ENCODE results near the gene PKP4.

The PKP4 gene

DNA sequence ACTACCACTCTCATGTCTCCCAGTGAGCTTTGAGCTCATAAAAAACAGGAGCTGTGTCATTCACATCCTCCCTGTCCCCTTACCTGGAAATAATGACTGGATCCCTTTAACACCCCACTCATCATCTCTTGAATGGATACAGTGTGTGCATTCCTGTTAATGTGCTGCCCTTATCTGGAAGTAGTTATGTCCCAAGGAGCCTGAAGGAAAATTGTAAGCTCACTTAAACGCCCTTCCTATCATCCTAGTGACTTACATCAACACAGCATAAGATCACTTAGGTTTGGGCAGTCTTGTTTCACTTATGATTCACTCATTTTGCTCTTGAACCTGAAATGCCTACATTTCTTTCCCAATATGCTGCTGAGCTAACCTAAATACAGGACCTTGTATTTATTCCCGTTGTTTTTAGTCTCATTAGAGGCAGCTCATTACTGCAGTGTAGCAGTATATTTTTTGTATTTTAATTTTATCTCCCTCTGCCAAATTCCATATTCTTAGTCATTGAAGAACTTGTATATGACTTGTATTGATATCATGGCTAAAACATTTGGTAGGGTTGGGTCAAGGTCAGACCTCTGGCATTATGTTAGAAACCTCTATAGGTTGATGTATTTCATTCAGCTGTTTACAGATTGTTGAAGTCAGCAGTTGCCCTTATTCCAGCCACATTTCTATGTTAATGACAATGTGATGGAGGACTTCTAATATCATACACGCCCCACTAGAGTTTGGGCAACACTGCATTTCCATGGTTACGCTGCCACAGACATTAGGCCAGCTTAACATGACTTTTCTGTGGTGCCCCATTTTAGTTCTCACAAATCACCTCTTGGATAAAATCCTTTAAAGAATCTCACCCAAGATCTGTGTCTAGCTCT, 72.9 kb downstream of the PKP4 start:
- TF ChIP-seq POLR2AphosphoS5 (IDR thresholded peaks at IDR 0.05; ENCODE audit: low read depth, low read length) (no peak), FOXP2 (optimal IDR thresholded peaks at IDR 0.05; ENCODE audit: borderline replicate concordance, extremely low read depth, extremely low read length, insufficient read depth) (no peak)
- TF ChIP-seq, protein P1, sequence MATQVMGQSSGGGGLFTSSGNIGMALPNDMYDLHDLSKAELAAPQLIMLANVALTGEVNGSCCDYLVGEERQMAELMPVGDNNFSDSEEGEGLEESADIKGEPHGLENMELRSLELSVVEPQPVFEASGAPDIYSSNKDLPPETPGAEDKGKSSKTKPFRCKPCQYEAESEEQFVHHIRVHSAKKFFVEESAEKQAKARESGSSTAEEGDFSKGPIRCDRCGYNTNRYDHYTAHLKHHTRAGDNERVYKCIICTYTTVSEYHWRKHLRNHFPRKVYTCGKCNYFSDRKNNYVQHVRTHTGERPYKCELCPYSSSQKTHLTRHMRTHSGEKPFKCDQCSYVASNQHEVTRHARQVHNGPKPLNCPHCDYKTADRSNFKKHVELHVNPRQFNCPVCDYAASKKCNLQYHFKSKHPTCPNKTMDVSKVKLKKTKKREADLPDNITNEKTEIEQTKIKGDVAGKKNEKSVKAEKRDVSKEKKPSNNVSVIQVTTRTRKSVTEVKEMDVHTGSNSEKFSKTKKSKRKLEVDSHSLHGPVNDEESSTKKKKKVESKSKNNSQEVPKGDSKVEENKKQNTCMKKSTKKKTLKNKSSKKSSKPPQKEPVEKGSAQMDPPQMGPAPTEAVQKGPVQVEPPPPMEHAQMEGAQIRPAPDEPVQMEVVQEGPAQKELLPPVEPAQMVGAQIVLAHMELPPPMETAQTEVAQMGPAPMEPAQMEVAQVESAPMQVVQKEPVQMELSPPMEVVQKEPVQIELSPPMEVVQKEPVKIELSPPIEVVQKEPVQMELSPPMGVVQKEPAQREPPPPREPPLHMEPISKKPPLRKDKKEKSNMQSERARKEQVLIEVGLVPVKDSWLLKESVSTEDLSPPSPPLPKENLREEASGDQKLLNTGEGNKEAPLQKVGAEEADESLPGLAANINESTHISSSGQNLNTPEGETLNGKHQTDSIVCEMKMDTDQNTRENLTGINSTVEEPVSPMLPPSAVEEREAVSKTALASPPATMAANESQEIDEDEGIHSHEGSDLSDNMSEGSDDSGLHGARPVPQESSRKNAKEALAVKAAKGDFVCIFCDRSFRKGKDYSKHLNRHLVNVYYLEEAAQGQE (IDR thresholded peaks at IDR 0.05; ENCODE audit: insufficient read depth in 1 of 2, low read depth in 2 of 2, low read length in 2 of 2): no peak

DNA sequence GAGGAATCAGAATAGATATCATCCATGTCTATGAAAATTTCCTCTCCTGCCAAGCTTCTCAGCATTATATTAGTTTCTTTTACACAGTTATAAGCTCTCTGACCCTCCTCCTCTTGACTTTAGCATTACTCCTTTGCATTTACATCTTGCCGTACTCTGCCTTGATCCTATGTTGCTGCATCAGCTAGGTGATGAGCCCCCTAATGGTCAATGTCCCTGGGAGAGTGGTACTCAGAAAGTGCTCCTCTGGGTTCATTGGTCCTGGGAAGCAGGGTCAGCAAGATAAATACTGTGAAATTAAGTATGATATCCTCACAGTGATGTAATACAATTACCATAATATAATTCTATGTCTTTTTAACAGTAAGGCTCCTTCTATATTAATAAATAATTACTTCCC, 74.1 kb downstream of the PKP4 start:
- TF ChIP-seq, protein P1 (IDR thresholded peaks at IDR 0.05; ENCODE audit: insufficient read depth in 1 of 2, low read depth in 2 of 2, low read length in 2 of 2): no peak
- no peak for TF ChIP-seq SIN3A (IDR thresholded peaks at IDR 0.05; ENCODE audit: borderline replicate concordance, insufficient read depth, low read length)
- TF ChIP-seq TAF1 (IDR thresholded peaks at IDR 0.05; ENCODE audit: borderline replicate concordance, insufficient read depth, low read length): no peak
- no peak for TF ChIP-seq FOXP2 (optimal IDR thresholded peaks at IDR 0.05; ENCODE audit: borderline replicate concordance, extremely low read depth, extremely low read length, insufficient read depth)
- TF ChIP-seq POLR2AphosphoS5 (IDR thresholded peaks at IDR 0.05; ENCODE audit: low read depth, low read length): no peak

DNA sequence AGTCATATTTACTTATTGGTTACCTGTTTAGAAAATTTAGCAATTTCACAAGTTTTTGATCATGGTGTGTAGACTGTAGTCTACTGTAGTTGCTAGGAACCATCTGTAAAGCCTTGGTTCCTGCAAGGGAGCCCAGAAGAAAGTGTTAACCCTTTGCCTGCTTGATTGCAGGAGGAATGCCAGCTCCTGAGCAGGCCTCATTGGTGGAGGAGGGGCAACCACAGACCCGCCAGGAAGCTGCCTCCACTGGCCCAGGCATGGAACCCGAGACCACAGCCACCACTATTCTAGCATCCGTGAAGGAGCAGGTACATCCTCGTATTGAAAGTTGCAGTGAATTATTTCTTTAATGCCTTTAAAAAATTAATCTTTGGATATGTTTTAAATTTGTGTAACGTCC, 76.3 kb downstream of the PKP4 start:
- no peak for TF ChIP-seq POLR2AphosphoS5 (IDR thresholded peaks at IDR 0.05; ENCODE audit: low read depth, low read length)
- TF ChIP-seq SIN3A (IDR thresholded peaks at IDR 0.05; ENCODE audit: borderline replicate concordance, insufficient read depth, low read length): no peak
- no peak for TF ChIP-seq FOXP2 (optimal IDR thresholded peaks at IDR 0.05; ENCODE audit: borderline replicate concordance, extremely low read depth, extremely low read length, insufficient read depth)
- TF ChIP-seq TAF1 (IDR thresholded peaks at IDR 0.05; ENCODE audit: borderline replicate concordance, insufficient read depth, low read length): no peak
- TF ChIP-seq, protein P1 (IDR thresholded peaks at IDR 0.05; ENCODE audit: insufficient read depth in 1 of 2, low read depth in 2 of 2, low read length in 2 of 2): no peak

DNA sequence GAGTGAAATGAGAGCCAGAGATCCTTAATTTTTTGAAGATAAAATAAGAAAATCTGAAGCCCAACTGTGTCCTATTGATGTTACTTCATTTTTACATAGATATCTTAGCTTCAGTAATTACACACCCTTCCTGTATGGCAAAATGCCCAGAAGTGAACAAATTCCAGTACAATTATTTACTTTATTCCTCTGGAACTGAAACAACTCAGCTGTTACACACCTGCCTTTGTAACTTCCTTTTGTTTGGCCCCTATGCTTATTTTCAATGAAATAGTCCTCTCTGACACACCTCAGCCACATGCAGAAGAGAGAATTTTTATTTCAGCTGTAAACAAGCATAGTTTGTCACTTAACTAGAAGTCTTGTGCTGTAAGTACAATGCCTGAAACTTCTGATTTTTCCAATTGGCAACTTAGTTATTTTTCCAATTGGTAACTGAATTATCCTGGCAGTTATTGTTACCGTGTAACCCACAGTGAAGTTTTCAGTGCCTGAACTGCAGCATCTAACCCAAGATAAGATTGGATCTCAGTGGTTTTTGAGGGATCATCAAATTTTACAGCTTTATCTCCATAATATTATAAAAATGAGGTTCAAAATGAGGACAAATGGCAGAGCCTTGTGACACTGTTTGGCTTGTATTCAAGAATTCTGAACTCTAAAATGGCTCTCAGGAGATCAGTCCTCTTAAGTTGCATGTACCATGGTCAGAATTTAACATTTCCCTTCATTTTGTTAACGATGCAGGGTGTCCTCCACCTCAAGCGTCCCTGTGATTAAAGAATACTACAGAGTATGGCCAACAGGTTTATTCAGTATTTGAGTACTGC, 82.6 kb downstream of the PKP4 start:
- TF ChIP-seq SIN3A (IDR thresholded peaks at IDR 0.05; ENCODE audit: borderline replicate concordance, insufficient read depth, low read length): no peak
- no peak for TF ChIP-seq FOXP2 (optimal IDR thresholded peaks at IDR 0.05; ENCODE audit: borderline replicate concordance, extremely low read depth, extremely low read length, insufficient read depth)
- TF ChIP-seq TAF1 (IDR thresholded peaks at IDR 0.05; ENCODE audit: borderline replicate concordance, insufficient read depth, low read length): no peak
- no peak for TF ChIP-seq POLR2AphosphoS5 (IDR thresholded peaks at IDR 0.05; ENCODE audit: low read depth, low read length)
- TF ChIP-seq, protein P1 (IDR thresholded peaks at IDR 0.05; ENCODE audit: insufficient read depth in 1 of 2, low read depth in 2 of 2, low read length in 2 of 2): no peak
